Amniotic epithelial cell (primary cell): ENCODE measurements around the gene POLR1A.

Experiments used
- DNase-seq: peaks from one replicate; pipeline ENCODE4 v3.0.0-alpha.2; 2010; ENCODE audit warnings: low read depth

The POLR1A gene

DNA sequence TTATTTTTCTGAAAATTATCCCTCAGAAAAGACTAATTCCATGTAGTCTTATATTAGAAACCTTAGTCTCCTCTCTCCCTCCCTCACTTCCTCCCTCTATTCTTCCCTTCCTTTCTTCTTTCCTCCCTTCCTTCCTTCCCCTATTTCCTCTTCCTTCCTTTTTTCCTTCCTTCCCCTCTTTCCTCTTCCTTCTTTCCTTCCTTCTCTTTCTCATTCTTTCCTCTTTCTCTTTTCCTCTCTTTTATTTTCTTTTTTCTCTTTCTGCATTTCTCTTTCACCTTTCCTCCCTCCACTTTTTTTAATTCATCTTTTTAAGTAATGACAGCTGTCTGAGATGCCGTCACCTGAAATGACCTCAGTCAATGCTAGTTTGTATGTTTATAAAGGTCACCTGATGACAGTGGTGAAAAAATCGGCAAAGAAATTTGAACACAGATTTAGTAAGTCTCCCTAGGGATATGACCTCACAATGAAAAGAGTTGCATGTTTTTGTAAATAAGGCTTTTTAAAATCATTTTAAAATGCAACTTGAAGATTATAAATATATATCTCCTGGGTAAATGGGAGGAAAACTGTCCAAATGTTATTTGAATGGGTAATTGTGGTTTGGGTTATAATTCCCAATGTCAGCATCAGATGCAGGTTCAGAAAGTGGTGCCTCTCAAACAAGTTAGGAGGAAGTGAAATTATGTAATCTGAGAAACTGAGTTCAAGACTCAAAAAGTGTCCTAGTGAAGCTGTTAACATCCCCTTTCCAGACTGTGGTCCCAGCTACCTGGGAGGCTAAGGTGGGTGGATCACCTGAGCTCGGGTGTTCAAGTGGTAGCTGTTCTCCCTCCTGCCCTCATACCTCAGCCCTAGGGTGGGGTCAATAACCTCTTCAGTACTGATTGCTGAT is 126.6 kb downstream of the POLR1A start:
- no peak for DNase-seq

DNA sequence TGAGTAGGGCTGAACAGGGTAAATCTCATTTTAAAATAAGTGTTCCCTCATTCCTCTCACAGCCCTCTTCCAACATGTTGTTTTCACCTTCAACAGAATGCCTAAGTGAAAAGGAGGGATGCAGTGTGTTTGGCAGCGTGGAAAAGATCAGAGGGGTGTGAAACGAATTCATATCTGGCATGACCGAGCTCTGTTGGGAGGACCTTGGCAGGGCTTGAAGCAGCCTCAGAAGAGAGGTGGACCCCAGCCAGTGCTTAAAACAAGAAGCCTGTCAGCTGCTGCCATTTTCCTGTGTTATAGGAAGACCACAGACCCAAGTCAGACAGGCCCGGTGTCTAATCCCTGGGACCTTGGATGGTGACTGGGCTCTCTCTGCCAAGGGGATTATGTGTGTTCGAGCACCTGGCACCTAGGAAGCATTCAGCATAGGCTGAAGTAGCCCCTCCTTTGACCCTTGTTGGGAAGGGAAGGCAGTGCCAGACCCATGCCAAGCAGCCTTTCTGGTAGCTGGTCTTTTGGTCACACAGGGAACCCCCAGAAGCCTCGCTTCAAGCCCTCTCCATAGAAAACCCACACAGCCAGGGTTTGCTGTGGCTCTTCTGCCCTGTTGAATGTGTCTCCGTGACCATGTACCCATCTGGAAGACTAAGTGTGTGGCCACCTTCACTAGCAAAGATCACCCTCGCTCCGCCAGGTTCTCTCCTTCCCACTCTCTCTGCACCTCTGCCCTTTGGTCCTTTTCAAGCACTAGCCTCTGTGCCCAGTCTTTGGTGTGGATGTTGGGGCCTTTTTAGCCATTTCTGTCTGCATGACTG is 129.4 kb downstream of the POLR1A start:
- DNase-seq, result no peak

DNA sequence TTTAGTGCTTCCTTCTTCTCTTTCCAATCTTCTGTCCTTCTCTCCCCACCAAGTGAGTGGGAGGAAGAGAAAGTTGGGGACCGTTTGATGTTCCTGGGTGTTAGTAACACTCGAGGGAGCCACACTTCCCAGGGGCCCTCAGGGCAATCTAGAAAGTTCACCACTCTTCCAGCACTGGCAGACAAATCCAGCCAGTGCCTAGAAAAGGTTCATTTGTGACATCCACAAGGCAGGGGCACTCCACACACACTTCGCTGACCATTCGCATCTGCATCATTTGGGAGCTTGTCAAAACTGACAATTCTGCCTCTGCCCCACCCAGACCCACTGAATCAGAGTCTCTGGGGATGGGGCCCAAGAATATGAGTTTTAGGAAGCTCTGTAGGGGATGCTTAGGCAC is 130.1 kb downstream of the POLR1A start:
- no peak for DNase-seq

DNA sequence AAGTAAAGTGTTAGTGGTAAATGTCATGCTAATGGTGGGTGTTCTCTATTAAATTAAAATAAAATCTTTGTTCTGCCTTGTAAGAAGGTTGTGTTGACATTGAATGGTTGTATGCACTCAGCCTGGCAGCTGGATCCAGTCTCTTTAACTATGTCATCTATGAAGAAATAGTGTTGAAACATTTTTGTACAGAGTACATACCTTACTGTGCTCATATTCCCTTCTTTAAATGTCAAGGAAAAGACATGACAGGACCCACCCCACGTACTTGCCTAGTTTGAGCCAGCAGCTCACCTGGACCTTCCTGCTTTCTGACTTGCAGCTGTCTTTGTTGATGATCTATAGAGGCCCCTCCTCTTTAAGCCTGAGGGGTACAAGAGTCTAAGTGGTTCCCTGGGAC is 131.3 kb downstream of the POLR1A start:
- peak; percentile 46 for DNase-seq

DNA sequence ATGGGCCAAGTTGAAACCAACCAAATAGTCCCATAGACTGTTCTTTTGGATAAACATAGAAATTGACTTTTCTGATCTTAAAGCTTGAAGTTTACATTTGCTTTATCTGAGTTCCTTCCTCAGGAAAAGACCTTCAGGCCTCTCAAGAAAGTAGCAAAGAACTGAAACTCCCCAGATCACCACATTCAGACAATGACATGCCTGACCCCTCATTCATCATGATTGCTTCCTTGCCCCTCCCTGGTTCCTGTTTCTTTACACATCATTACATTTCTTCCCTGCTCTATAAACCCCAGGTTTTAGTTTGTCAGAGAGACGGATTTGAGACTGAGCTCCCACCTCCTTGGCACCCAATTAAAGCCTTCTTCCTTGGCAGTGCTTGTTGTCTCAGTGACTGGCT is 133.3 kb downstream of the POLR1A start:
- DNase-seq, result no peak

DNA sequence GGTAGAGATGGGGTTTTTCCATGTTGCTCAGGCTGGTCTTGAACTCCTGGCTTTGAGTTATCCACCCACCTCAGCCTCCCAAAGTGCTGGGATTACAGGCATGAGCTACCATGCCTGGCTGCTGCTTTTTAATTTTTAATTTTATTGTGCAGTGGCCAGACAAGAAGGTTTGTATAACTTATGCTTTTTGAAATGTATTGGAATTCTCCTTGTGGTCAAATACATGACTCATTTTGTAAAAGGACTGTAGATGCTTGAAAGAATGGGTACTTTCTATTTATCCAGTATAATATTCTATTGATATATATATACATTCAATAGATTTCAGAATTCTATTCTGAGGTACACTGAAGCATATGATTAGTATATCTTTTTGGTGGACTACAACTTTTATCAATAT is 134.3 kb downstream of the POLR1A start:
- DNase-seq, result peak; percentile 58
